HL-60 (cell line): Measurements from ENCODE around the gene PPY.

Experiments
- CTCF ChIP-seq: IDR thresholded peaks from one replicate; pipeline ENCODE4 v1.5.1; 2011; ENCODE audit warnings: low read length, control low read depth, inconsistent platforms; ENCODE audit not compliant: insufficient read depth
- GABPA ChIP-seq: IDR thresholded peaks from 2 replicates; pipeline ENCODE4 v1.6.1; 2012; ENCODE audit warnings: low read depth
- POLR2AphosphoS5 ChIP-seq: IDR thresholded peaks from 2 replicates; pipeline ENCODE4 v1.6.1; 2012; ENCODE audit warnings: low read depth
- SPI1 ChIP-seq: IDR thresholded peaks from 2 replicates; pipeline ENCODE4 v1.6.1; 2012; ENCODE audit warnings: low read depth, mild to moderate bottlenecking, borderline replicate concordance

- TF ChIP-seq CTCF (no peak), SPI1 (no peak), POLR2AphosphoS5 (no peak), GABPA (no peak)
Measured at GRCh38 chr17:43974382-43975266, 32.3 kb upstream of the PPY start.
